ENCODE data around the gene ELOB.

DNA sequence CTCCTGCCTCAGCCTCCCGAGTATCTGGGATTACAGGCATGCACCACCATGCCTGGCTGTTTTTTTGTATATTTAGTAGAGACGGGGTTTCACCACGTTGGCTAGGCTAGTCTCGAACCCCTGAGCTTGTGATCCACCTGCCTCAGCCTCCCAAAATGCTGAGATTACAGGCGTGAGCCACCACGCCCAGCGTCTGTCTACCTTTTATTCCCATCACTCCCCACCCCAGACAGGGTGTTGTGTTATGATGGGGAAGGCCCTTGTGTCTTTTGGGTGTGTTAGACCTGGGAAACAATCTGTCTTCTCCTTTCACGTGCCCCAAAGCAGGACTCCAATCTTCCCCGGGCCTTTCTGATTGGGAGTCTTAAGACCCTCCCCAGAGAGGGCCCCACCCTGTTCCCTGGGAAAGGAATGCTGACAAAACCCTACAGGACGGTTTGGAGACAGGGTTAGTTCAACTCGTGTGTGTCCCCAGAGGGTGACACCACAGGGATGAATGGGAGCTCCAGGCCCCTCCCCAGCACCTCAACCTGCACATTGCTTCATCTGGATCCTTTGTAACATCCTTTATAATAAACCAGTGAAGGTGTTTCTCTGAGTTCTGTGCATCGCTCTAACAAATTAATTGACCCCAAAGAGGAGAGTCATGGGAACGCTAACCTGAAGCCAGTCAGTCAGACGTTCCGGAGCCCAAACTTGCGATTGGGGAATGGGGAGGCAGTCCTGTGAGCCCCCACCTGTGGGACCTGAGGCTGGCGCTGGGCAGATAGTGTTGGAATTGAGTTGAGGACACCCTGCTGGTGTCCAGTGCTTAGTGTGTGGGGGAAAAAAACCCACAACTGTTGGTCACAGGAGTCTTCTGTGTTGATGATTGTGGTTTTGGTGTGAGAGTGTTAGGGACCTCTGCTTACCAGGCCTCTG, 3.2 kb upstream of the ELOB start:
- TF ChIP-seq, protein P1, sequence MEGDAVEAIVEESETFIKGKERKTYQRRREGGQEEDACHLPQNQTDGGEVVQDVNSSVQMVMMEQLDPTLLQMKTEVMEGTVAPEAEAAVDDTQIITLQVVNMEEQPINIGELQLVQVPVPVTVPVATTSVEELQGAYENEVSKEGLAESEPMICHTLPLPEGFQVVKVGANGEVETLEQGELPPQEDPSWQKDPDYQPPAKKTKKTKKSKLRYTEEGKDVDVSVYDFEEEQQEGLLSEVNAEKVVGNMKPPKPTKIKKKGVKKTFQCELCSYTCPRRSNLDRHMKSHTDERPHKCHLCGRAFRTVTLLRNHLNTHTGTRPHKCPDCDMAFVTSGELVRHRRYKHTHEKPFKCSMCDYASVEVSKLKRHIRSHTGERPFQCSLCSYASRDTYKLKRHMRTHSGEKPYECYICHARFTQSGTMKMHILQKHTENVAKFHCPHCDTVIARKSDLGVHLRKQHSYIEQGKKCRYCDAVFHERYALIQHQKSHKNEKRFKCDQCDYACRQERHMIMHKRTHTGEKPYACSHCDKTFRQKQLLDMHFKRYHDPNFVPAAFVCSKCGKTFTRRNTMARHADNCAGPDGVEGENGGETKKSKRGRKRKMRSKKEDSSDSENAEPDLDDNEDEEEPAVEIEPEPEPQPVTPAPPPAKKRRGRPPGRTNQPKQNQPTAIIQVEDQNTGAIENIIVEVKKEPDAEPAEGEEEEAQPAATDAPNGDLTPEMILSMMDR (IDR thresholded peaks at IDR 0.05), result no peak
- no peak for TF ChIP-seq POLR2A (IDR thresholded peaks at IDR 0.05)

Measured in testis (tissue), 2 donors.